Testis (tissue), 5 donors: ENCODE measurements around the gene FANCE. TPM values are rescaled to one million over a fixed set of nuclear protein-coding genes. Genes with fewer than 3 reads are reported as not detected.

ENCODE experiments used
- DNase-seq: peaks from one replicate; pipeline ENCODE4 v3.0.0-alpha.2; 2019
- H3K27ac ChIP-seq, 2 donors: fragments of 200-600 bp; sonication (generic); one replicate each; pipeline ENCODE4 v1.5.1; 2019
- H3K27me3 ChIP-seq: fragments of 200-600 bp; sonication (generic); one replicate; pipeline ENCODE4 v1.5.1; 2019
- H3K36me3 ChIP-seq: fragments of 200-600 bp; sonication (generic); one replicate; pipeline ENCODE4 v1.5.1; 2017; ENCODE audit warnings: low read depth; ENCODE audit errors: missing control alignments
- H3K4me1 ChIP-seq: fragments of 200-600 bp; sonication (generic); one replicate; pipeline ENCODE4 v1.5.1; 2019
- H3K4me3 ChIP-seq, 2 donors: fragments of 200-600 bp; sonication (generic); one replicate each; pipeline ENCODE4 v1.5.1; 2017 to 2019
- H3K9me3 ChIP-seq: fragments of 200-600 bp; sonication (generic); one replicate; pipeline ENCODE4 v1.5.1; 2017
- CTCF ChIP-seq, 3 experiments: fragments of 450-650 bp in 2 of 3; fragments of 200-600 bp in 1 of 3; sonication (generic) in 1 of 3; IDR thresholded peaks; one replicate each; pipeline ENCODE4 v1.5.1; 2016 to 2019; ENCODE audit warnings: antibody characterized with exemption in 3 of 3, mild to moderate bottlenecking in 2 of 3, moderate library complexity in 1 of 3
- POLR2A ChIP-seq: fragments of 450-650 bp; IDR thresholded peaks from one replicate; pipeline ENCODE4 v1.6.1; 2017; ENCODE audit warnings: antibody characterized with exemption, mild to moderate bottlenecking, moderate library complexity
- WGBS, 2 donors: methylation state at CpG; one replicate each; pipeline ENCODE4 v1.1.5; 2018; 5-methylcytosine and 5-hydroxymethylcytosine counted together
- intact Hi-C: fragments of 100-400 bp; cut with DNase I; formaldehyde crosslinking; loops from one replicate; pipeline ENCODE4 v1.15.1; 2023; ENCODE audit warnings: low total_unique reads
- long read RNA-seq, 2 donors: transcript quantifications; one replicate each; lab custom pipeline, GENCODE V29; 2026
- polyA plus RNA-seq: library from polyadenylated mRNA; stranded (reverse); fragments of 350-450 nt; fragmentation: Illumina TruSeq; extraction: RNeasy Lipid Tissue Mini Kit (QIAGEN cat#74804); gene quantifications from one replicate; pipeline ENCODE4 v1.2.3, GENCODE V29; 2014; ENCODE audit warnings: low read depth, low replicate concordance; ENCODE audit not compliant: insufficient read depth
- total RNA-seq, 2 donors: library from RNA; depleted of rRNA; stranded (reverse); fragments of >200 nt; gene quantifications; one replicate each; pipeline ENCODE4 v1.2.3, GENCODE V29; 2016

FANCE gene
- total RNA-seq = 10 to 100 TPM; 14.1 to 15.0 TPM
- polyA plus RNA-seq = 18.0 TPM
- long read RNA-seq, donor 1, partial matches to known transcripts = 0 of 2 reads
- long read RNA-seq, donor 1, other reads (novel, unspliced or antisense) = 0 of 2 reads
- long read RNA-seq, donor 2, partial matches to known transcripts = 6 of 8 reads
- long read RNA-seq, donor 2, other reads (novel, unspliced or antisense) = 0 of 8 reads

- intact Hi-C loops = loop anchor here (5.0 kb wide), 1 partner anchor 95 kb away; no protein-coding TSS in a partner anchor
- WGBS, 2 donors = 1% methylated on average over 18 to 66 of the region's 87 CpGs
- H3K27me3 ChIP-seq = no peaks in the 10 kb centered on the region
- TF ChIP-seq POLR2A = no peak
- no peak for TF ChIP-seq CTCF (IDR thresholded peaks at IDR 0.05)
- H3K4me3 ChIP-seq = peak within 1 kb of the TSS; percentile 61 to 67
- peaks cover 14% of the 10 kb centered on the region for H3K4me1 ChIP-seq
- H3K27ac ChIP-seq = peak within 1 kb of the TSS in 1 of 2 donors; percentile 74
- no peaks in the 10 kb centered on the region for H3K9me3 ChIP-seq
- H3K36me3 ChIP-seq = no peaks in the 10 kb centered on the region
- DNase-seq = peak; percentile 97
Observed at GRCh38 chr6:35452183-35453090, at the start of gene FANCE. Gene FANCE, plus strand, starts transcription at chr6:35452338. Its CDS starts 208 bp downstream, at chr6:35452546.

GRCh38 chr6:35402856-35403191 lies 49.3 kb upstream of the FANCE start:
- no peaks in the 10 kb centered on the region for H3K4me1 ChIP-seq
- H3K27ac ChIP-seq = no peak overlapping the region
- H3K36me3 ChIP-seq = no peaks in the 10 kb centered on the region
- no peaks in the 10 kb centered on the region for H3K9me3 ChIP-seq
- WGBS, 2 donors = 88 to 91% methylated on average over 5 of the region's 5 CpGs
- intact Hi-C loops = no loop called here
- no peak for TF ChIP-seq CTCF (IDR thresholded peaks at IDR 0.05)
- DNase-seq = no peak
- no peaks in the 10 kb centered on the region for H3K27me3 ChIP-seq
- no peak overlapping the region for H3K4me3 ChIP-seq

GRCh38 chr6:35403544-35404442 lies 48.3 kb upstream of the FANCE start:
- H3K4me3 ChIP-seq = no peak overlapping the region
- H3K9me3 ChIP-seq = no peaks in the 10 kb centered on the region
- WGBS, 2 donors = 90 to 96% methylated on average over 8 of the region's 8 CpGs
- TF ChIP-seq CTCF (IDR thresholded peaks at IDR 0.05) (no peak), POLR2A (no peak)
- no peak for DNase-seq
- no peaks in the 10 kb centered on the region for H3K36me3 ChIP-seq
- intact Hi-C loops = no loop called here
- H3K4me1 ChIP-seq = no peaks in the 10 kb centered on the region
- H3K27me3 ChIP-seq = no peaks in the 10 kb centered on the region
- H3K27ac ChIP-seq = no peak overlapping the region

GRCh38 chr6:35406711-35407485 lies 45.2 kb upstream of the FANCE start:
- intact Hi-C loops = no loop called here
- no peak overlapping the region for H3K4me3 ChIP-seq
- no peaks in the 10 kb centered on the region for H3K27me3 ChIP-seq
- no peak overlapping the region for H3K27ac ChIP-seq
- no peaks in the 10 kb centered on the region for H3K36me3 ChIP-seq
- no peaks in the 10 kb centered on the region for H3K9me3 ChIP-seq
- no peak for DNase-seq
- 91% methylated on average over 19 to 20 of the region's 20 CpGs for WGBS, 2 donors
- TF ChIP-seq CTCF (IDR thresholded peaks at IDR 0.05) (no peak), POLR2A (no peak)
- H3K4me1 ChIP-seq = no peaks in the 10 kb centered on the region
